Stimulated activated naive CD4-positive, alpha-beta T cell (primary cell): ENCODE results near the gene MDM2.
"Not testable (repeated sequence)": the region's sequence is repeated elsewhere in the genome, so short reads cannot be mapped to it uniquely, and the experiment has no call there.

ENCODE experiments used
- DNase-seq, 6 experiments: peaks; one replicate each; lab custom pipeline; 2025; lab: John Stamatoyannopoulos, UW

MDM2 gene

GRCh38 chr12:68785823-68786222 lies 22.2 kb upstream of the MDM2 start:
- DNase-seq = no peak

- DNase-seq = no peak
These were observed 21.0 kb upstream of the MDM2 start for GRCh38 chr12:68786929-68787328.

GRCh38 chr12:68788554-68789143 lies 19.3 kb upstream of the MDM2 start:
- DNase-seq = no peak

- DNase-seq = no peak
These were observed 18.7 kb upstream of the MDM2 start for GRCh38 chr12:68789144-68789878.

- no peak for DNase-seq
These were observed 17.7 kb upstream of the MDM2 start for GRCh38 chr12:68790081-68790951.

GRCh38 chr12:68790952-68791234 lies 17.1 kb upstream of the MDM2 start:
- DNase-seq = no peak

GRCh38 chr12:68791897-68792481 lies 16.0 kb upstream of the MDM2 start:
- DNase-seq = no peak

GRCh38 chr12:68792952-68793351 lies 15.0 kb upstream of the MDM2 start:
- peak in 3 of 6 experiments; percentile 3 to 31 (median 22) for DNase-seq

- DNase-seq = no peak
These were observed 14.5 kb upstream of the MDM2 start for GRCh38 chr12:68793436-68793835.

GRCh38 chr12:68793975-68794652 lies 13.9 kb upstream of the MDM2 start:
- DNase-seq = no peak

- no peak for DNase-seq
These were observed 13.2 kb upstream of the MDM2 start for GRCh38 chr12:68794653-68795251.

- no peak for DNase-seq
These were observed 11.6 kb upstream of the MDM2 start for GRCh38 chr12:68796399-68796798.

GRCh38 chr12:68798882-68799234 lies 9.1 kb upstream of the MDM2 start:
- no peak for DNase-seq

- no peak for DNase-seq
These were observed 7.7 kb upstream of the MDM2 start for GRCh38 chr12:68800294-68800693.

- not testable (repeated sequence) for DNase-seq
These were observed 6.9 kb upstream of the MDM2 start for GRCh38 chr12:68801124-68801523.

GRCh38 chr12:68802372-68802745 lies 5.6 kb upstream of the MDM2 start:
- not testable (repeated sequence) for DNase-seq

- not testable (repeated sequence) for DNase-seq
These were observed 4.9 kb upstream of the MDM2 start for GRCh38 chr12:68802911-68803651.

- no peak for DNase-seq
These were observed 3.9 kb upstream of the MDM2 start for GRCh38 chr12:68803948-68804656.

GRCh38 chr12:68804657-68805591 lies 3.1 kb upstream of the MDM2 start:
- no peak for DNase-seq
